Choroid plexus epithelial cell (primary cell): ENCODE data around the gene KCNH2.
"Not testable (repeated sequence)": the region's sequence is repeated elsewhere in the genome, so short reads cannot be mapped to it uniquely, and the experiment has no call there.

Experiments used
- DNase-seq: peaks from one replicate; pipeline ENCODE4 v3.0.0-alpha.2; 2010; ENCODE audit warnings: low read depth
- H3K4me3 ChIP-seq: 2 replicates; pipeline ENCODE4 v1.5.1; 2011; ENCODE audit warnings: low read depth, mild to moderate bottlenecking, control low read depth, low read length, moderate library complexity
- CTCF ChIP-seq: conservative IDR thresholded peaks from 2 replicates; pipeline ENCODE4 v1.5.1; 2011; ENCODE audit warnings: low read depth, mild to moderate bottlenecking, control low read depth, inconsistent platforms, low read length, moderate library complexity

The KCNH2 gene

GRCh38 chr7:150917969-150918368, 60.2 kb downstream of the KCNH2 start:
- H3K4me3 ChIP-seq: no peak overlapping the region
- TF ChIP-seq CTCF: no peak
- DNase-seq: no peak

- H3K4me3 ChIP-seq: no peak overlapping the region
- no peak for DNase-seq
- TF ChIP-seq CTCF: no peak
Observed at GRCh38 chr7:150916670-150917069, 61.5 kb downstream of the KCNH2 start.

- no peak for DNase-seq
- no peak overlapping the region for H3K4me3 ChIP-seq
- TF ChIP-seq CTCF: no peak
Observed at GRCh38 chr7:150914966-150915365, 63.2 kb downstream of the KCNH2 start.

- DNase-seq: no peak
- H3K4me3 ChIP-seq: no peak overlapping the region
- TF ChIP-seq CTCF: no peak
Observed at GRCh38 chr7:150914196-150914595, 63.9 kb downstream of the KCNH2 start.

- no peak for TF ChIP-seq CTCF
- no peak for DNase-seq
- no peak overlapping the region for H3K4me3 ChIP-seq
Observed at GRCh38 chr7:150912427-150912826, 65.7 kb downstream of the KCNH2 start.

GRCh38 chr7:150911590-150912267, 66.4 kb downstream of the KCNH2 start:
- no peak for DNase-seq
- TF ChIP-seq CTCF: no peak

GRCh38 chr7:150910996-150911422, 67.1 kb downstream of the KCNH2 start:
- no peak for TF ChIP-seq CTCF
- H3K4me3 ChIP-seq: no peak overlapping the region
- no peak for DNase-seq

More at GRCh38 chr7:150911590-150912267, 66.4 kb downstream of the KCNH2 start:
- H3K4me3 ChIP-seq: no peak overlapping the region

GRCh38 chr7:150910305-150910995, 67.7 kb downstream of the KCNH2 start:
- not testable (repeated sequence) for DNase-seq, H3K4me3 ChIP-seq
